Measurements from ENCODE around the gene FADS2. TPM values are rescaled to one million over a fixed set of nuclear protein-coding genes. Genes with fewer than 3 reads are reported as not detected.

The FADS2 gene
- total and polyA plus RNA-seq, 2 of the 13 experiments (the other 11 are each of a cell fraction or from before 2014, with no cell fraction given) = 90.1 to 124 TPM

DNA sequence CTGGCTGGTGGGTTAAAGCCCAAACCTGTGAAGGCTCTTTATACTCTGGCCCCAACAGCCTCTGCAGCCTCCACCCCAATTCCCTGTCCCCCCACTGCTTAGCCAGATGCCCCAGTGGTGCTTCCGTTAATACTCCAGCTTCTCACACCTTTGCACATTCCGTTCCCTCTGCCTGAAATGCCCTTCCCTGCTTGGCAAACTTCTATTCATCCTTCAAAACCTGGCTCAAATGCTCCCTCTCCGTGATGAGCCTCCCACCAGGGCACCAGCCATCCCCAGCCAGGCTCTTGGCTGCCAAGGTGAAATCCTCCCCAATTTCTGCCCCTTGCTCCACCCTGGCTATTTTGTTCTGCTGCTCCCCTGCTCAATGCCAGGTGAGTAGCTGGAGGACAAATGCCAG lies 75.7 kb downstream of the FADS2 start:
- in situ Hi-C loops (cut with HindIII; ENCODE audit: extremely low pct_ligation_motif_present, low pct_unique_long_range_greater_than_20kb) = no loop called here
- no peaks in the 10 kb centered on the region for H3K9me3 ChIP-seq (ENCODE audit: low read length)
- no peak overlapping the region for H3K27ac ChIP-seq (ENCODE audit: extremely low read length, insufficient read depth, low read length)
- no peaks in the 10 kb centered on the region for H3K36me3 ChIP-seq (replicated peaks in 1 of 2; ENCODE audit: control insufficient read depth in 1 of 2, insufficient read depth in 2 of 2, low read length in 2 of 2)
- FAIRE-seq (no peak), ATAC-seq (no peak), DNase-seq (ENCODE audit: low spot score) (no peak)
- intact Hi-C loops (cut with micrococcal nuclease; ENCODE audit: unreplicated experiment) = no loop called here
- TF ChIP-seq SRSF9 (IDR thresholded peaks at IDR 0.05; ENCODE audit: borderline replicate concordance, insufficient read depth, low read depth, low read length, poor library complexity, severe bottlenecking) = no peak
- TF ChIP-seq HES4 (CRISPR knock-in tag; IDR thresholded peaks at IDR 0.05; ENCODE audit: borderline replicate concordance) = 0 out of 2 replicates have a peak, but pooled peaks have one; percentile 26
- POLR2A ChIA-PET = interaction anchor here (0.8 to 2.9 kb wide), 17 partner anchors 12 to 196 kb away, joined by 3 to 37 read pairs (median 5); partner anchors contain the start of genes BEST1, FADS1, FADS3 and FEN1
- H2AFZ ChIP-seq (ENCODE audit: low read length) = peak overlapping the region; percentile 81
- no peaks in the 10 kb centered on the region for H4K20me1 ChIP-seq (ENCODE audit: insufficient read depth, low read length)
- H3K4me2 ChIP-seq (ENCODE audit: low read depth, low read length) = peak overlapping the region; percentile 100
- peak overlapping the region; percentile 48 to 81 (median 61) for H3K4me3 ChIP-seq (replicated peaks in 1 of 3; ENCODE audit: insufficient read depth in 1 of 3, low read depth in 2 of 3, low read length in 3 of 3)
- H3K79me2 ChIP-seq (ENCODE audit: insufficient read depth, low read length) = no peaks in the 10 kb centered on the region
- 64% methylated on average over 3 of the region's 3 CpGs for WGBS (ENCODE audit: low lambda C conversion rate)
- no peaks in the 10 kb centered on the region for H3K27me3 ChIP-seq (ENCODE audit: control insufficient read depth in 1 of 2, insufficient read depth in 2 of 2, low read length in 2 of 2)
- peak overlapping the region; percentile 67; the same call in 1 of the 2 replicates for H3K9ac ChIP-seq (ENCODE audit: insufficient read depth, low read depth, low read length)
- no TSS peak for BruUV-seq (replicated peaks)
- peaks cover 36% of the 10 kb centered on the region for H3K4me1 ChIP-seq (ENCODE audit: insufficient read depth, low read length)
- CTCF ChIA-PET (ENCODE audit: low intra/inter-chr PET ratio, low total read pairs) = no interaction called here

GRCh38 chr11:61904539-61905048 lies 76.5 kb downstream of the FADS2 start:
- in situ Hi-C loops (cut with HindIII; ENCODE audit: extremely low pct_ligation_motif_present, low pct_unique_long_range_greater_than_20kb) = no loop called here
- peak; percentile 93 for ATAC-seq
- Histone ChIP-seq H3K4me3 (replicated peaks in 1 of 3; ENCODE audit: insufficient read depth in 1 of 3, low read depth in 2 of 3, low read length in 3 of 3) (peak overlapping the region; percentile 48 to 81 (median 61)), H3K36me3 (replicated peaks in 1 of 2; ENCODE audit: control insufficient read depth in 1 of 2, insufficient read depth in 2 of 2, low read length in 2 of 2) (no peaks in the 10 kb centered on the region), H3K4me1 (ENCODE audit: insufficient read depth, low read length) (peaks cover 32% of the 10 kb centered on the region), H2AFZ (ENCODE audit: low read length) (peak overlapping the region; percentile 81), H3K4me2 (ENCODE audit: low read depth, low read length) (peak overlapping the region; percentile 100), H3K27me3 (ENCODE audit: control insufficient read depth in 1 of 2, insufficient read depth in 2 of 2, low read length in 2 of 2) (no peaks in the 10 kb centered on the region), H3K27ac (ENCODE audit: extremely low read length, insufficient read depth, low read length) (no peak overlapping the region), H3K79me2 (ENCODE audit: insufficient read depth, low read length) (no peaks in the 10 kb centered on the region), H3K9ac (ENCODE audit: insufficient read depth, low read depth, low read length) (peak overlapping the region; percentile 67), H3K9me3 (ENCODE audit: low read length) (no peaks in the 10 kb centered on the region), H4K20me1 (ENCODE audit: insufficient read depth, low read length) (no peaks in the 10 kb centered on the region)
- ChIA-PET CTCF (ENCODE audit: low intra/inter-chr PET ratio, low total read pairs) (interaction anchor here (1.3 kb wide), 1 partner anchor 10 kb away, joined by 4 read pairs; no protein-coding TSS in a partner anchor), POLR2A (interaction anchor here (0.8 to 2.9 kb wide), 23 partner anchors 11 to 195 kb away, joined by 3 to 37 read pairs (median 4); partner anchors contain the start of genes BEST1, FADS1, FADS3 and FEN1)
- peak; percentile 72 for DNase-seq (ENCODE audit: low spot score)
- no peak for FAIRE-seq
- WGBS (ENCODE audit: low lambda C conversion rate) = 0% methylated on average over 1 of the region's 19 CpGs
- intact Hi-C loops (cut with micrococcal nuclease; ENCODE audit: unreplicated experiment) = no loop called here
- no TSS peak for BruUV-seq (replicated peaks)
- TF ChIP-seq RBM22 (optimal IDR thresholded peaks at IDR 0.05; ENCODE audit: low read length) (no peak), RCOR2 (CRISPR knock-in tag; IDR thresholded peaks at IDR 0.05) (no peak), ZNF383 (CRISPR knock-in tag; IDR thresholded peaks at IDR 0.05; ENCODE audit: borderline replicate concordance) (no peak), XRCC5 (optimal IDR thresholded peaks at IDR 0.05; ENCODE audit: low read length) (no peak), NR2C2 (CRISPR knock-in tag; IDR thresholded peaks at IDR 0.05; ENCODE audit: borderline replicate concordance) (no peak), ZFP90 (CRISPR knock-in tag; IDR thresholded peaks at IDR 0.05; ENCODE audit: borderline replicate concordance) (no peak), ZNF251 (CRISPR knock-in tag; IDR thresholded peaks at IDR 0.05) (no peak), PTBP1 (IDR thresholded peaks at IDR 0.05; ENCODE audit: low read depth, low read length, poor library complexity, severe bottlenecking) (no peak), TSC22D2 (CRISPR knock-in tag; IDR thresholded peaks at IDR 0.05; ENCODE audit: borderline replicate concordance) (no peak), ZKSCAN5 (CRISPR knock-in tag; IDR thresholded peaks at IDR 0.05) (peak; percentile 70; the same call in 1 of the 2 replicates), ZNF264 (CRISPR knock-in tag; IDR thresholded peaks at IDR 0.05) (no peak), ZNF367 (CRISPR knock-in tag; IDR thresholded peaks at IDR 0.05; ENCODE audit: borderline replicate concordance) (no peak), ZMYM3 (CRISPR knock-in tag; IDR thresholded peaks at IDR 0.05) (no peak), SALL2 (CRISPR knock-in tag; IDR thresholded peaks at IDR 0.05) (0 out of 2 replicates have a peak, but pooled peaks have one; percentile 28)
- TF ChIP-seq, protein P1, sequence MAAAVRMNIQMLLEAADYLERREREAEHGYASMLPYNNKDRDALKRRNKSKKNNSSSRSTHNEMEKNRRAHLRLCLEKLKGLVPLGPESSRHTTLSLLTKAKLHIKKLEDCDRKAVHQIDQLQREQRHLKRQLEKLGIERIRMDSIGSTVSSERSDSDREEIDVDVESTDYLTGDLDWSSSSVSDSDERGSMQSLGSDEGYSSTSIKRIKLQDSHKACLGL (CRISPR knock-in tag; IDR thresholded peaks at IDR 0.05) = no peak
- TF ChIP-seq, protein P2, sequence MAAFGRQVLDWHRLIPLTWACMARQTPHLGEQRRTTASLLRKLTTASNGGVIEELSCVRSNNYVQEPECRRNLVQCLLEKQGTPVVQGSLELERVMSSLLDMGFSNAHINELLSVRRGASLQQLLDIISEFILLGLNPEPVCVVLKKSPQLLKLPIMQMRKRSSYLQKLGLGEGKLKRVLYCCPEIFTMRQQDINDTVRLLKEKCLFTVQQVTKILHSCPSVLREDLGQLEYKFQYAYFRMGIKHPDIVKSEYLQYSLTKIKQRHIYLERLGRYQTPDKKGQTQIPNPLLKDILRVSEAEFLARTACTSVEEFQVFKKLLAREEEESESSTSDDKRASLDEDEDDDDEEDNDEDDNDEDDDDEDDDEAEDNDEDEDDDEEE (CRISPR knock-in tag; IDR thresholded peaks at IDR 0.05) = no peak

Measured in HepG2 (cell line).